HG03378 (cell line): ENCODE data around the gene UNC79.
"Not testable (repeated sequence)": the region's sequence is repeated elsewhere in the genome, so short reads cannot be mapped to it uniquely, and the experiment has no call there.

Experiments
- ATAC-seq: cut with Tn5 transposase; IDR thresholded peaks from one replicate; pipeline ENCODE4 v1.9.1; 2021; ENCODE audit warnings: mild to moderate bottlenecking, moderate library complexity; ENCODE audit not compliant: unreplicated experiment

UNC79 gene

GRCh38 chr14:93493054-93493453 is 62.3 kb downstream of the UNC79 start:
- no peak for ATAC-seq

GRCh38 chr14:93493622-93494021 is 62.9 kb downstream of the UNC79 start:
- not testable (repeated sequence) for ATAC-seq

GRCh38 chr14:93496856-93497741 is 66.4 kb downstream of the UNC79 start:
- ATAC-seq = no peak

- ATAC-seq = no peak
These were observed 79.3 kb downstream of the UNC79 start for GRCh38 chr14:93510056-93510455.

- no peak for ATAC-seq
These were observed 80.3 kb downstream of the UNC79 start for GRCh38 chr14:93511001-93511400.

- ATAC-seq = no peak
These were observed 89.4 kb downstream of the UNC79 start for GRCh38 chr14:93520053-93520607.

- no peak for ATAC-seq
These were observed 91.5 kb downstream of the UNC79 start for GRCh38 chr14:93522221-93522620.

- not testable (repeated sequence) for ATAC-seq
These were observed 94.5 kb downstream of the UNC79 start for GRCh38 chr14:93525216-93525615.

GRCh38 chr14:93525696-93526451 is 95.1 kb downstream of the UNC79 start:
- ATAC-seq = no peak

GRCh38 chr14:93527203-93527607 is 96.5 kb downstream of the UNC79 start:
- ATAC-seq = no peak

GRCh38 chr14:93528884-93529558 is 98.3 kb downstream of the UNC79 start:
- ATAC-seq = no peak

GRCh38 chr14:93531644-93532043 is 100.9 kb downstream of the UNC79 start:
- no peak for ATAC-seq

- no peak for ATAC-seq
These were observed 101.8 kb downstream of the UNC79 start for GRCh38 chr14:93532541-93532940.

- no peak for ATAC-seq
These were observed 102.7 kb downstream of the UNC79 start for GRCh38 chr14:93533437-93533836.

- ATAC-seq = peak; percentile 71
These were observed 103.1 kb downstream of the UNC79 start for GRCh38 chr14:93533842-93534241.

- no peak for ATAC-seq
These were observed 104.8 kb downstream of the UNC79 start for GRCh38 chr14:93535537-93535936.

GRCh38 chr14:93536945-93537344 is 106.2 kb downstream of the UNC79 start:
- no peak for ATAC-seq

GRCh38 chr14:93537951-93538350 is 107.2 kb downstream of the UNC79 start:
- no peak for ATAC-seq

- ATAC-seq = no peak
These were observed 107.7 kb downstream of the UNC79 start for GRCh38 chr14:93538413-93538812.

- no peak for ATAC-seq
These were observed 109.5 kb downstream of the UNC79 start for GRCh38 chr14:93540235-93540634.

GRCh38 chr14:93543766-93544165 is 113.0 kb downstream of the UNC79 start:
- no peak for ATAC-seq
